K562 (cell line): ENCODE measurements around the gene MAL. TPM values are rescaled to one million over a fixed set of nuclear protein-coding genes. Genes with fewer than 3 reads are reported as not detected.
A peak's percentile ranks its signal among the peaks of the same experiment; 100 is the strongest.

Source experiments
- ATAC-seq: fragments of 200-7000 bp; cut with Tn5 transposase; 3 replicates; pipeline ENCODE4 v1.9.1; 2020; ENCODE audit warnings: moderate library complexity
- BruUV-seq: library from RNA; stranded (reverse); fragments of 400-500 nt; replicated peaks from 2 replicates; lab custom pipeline; 2021; lab: Mats Ljungman, UMichigan
- CTCF ChIA-PET: fragments of 300-600 bp; formaldehyde crosslinking; extraction: SDS; loops from one replicate; lab custom pipeline; 2021; ENCODE audit warnings: low intra/inter-chr PET ratio; lab: Yijun Ruan, JAX
- POLR2A ChIA-PET: fragments of 300-600, 350-650 bp; sonication (Branson Sonifier 250); formaldehyde crosslinking; extraction: SDS; loops from one replicate; lab custom pipeline; 2021; ENCODE audit warnings: antibody characterized with exemption, inconsistent platforms; lab: Yijun Ruan, JAX
- DNase-seq, 4 experiments: peaks; one replicate each; pipeline versions ENCODE4 v3.0.0 to v3.0.0-alpha.2; 2011 to 2018; ENCODE audit warnings: low spot score in 3 of 4, mixed read lengths in 3 of 4; ENCODE audit errors: extremely low read depth in 1 of 4
- FAIRE-seq: peaks from 2 replicates; lab custom pipeline; 2011; peaks lifted over from hg19 to GRCh38; lab: Jason Lieb, UNC
- H2AFZ ChIP-seq: 2 replicates; pipeline ENCODE4 v1.6.0; 2011; ENCODE audit warnings: low read depth, low read length, control low read depth, inconsistent platforms
- H3K27ac ChIP-seq: fragments of 200-600 bp; 3 replicates; pipeline ENCODE4 v1.8.0; 2011; ENCODE audit warnings: low read depth, mild to moderate bottlenecking, control low read depth, inconsistent platforms, low read length, moderate library complexity, mixed read lengths; ENCODE audit errors: extremely low read depth
- H3K27me3 ChIP-seq, 2 experiments: fragments of 300-600 bp in 1 of 2; 2 replicates in 1 of 2; 3 replicates in 1 of 2; pipeline versions ENCODE4 v1.6.0 to v1.8.0; 2011; ENCODE audit warnings: inconsistent platforms in 2 of 2, low read length in 2 of 2, mild to moderate bottlenecking in 1 of 2, mixed read lengths in 1 of 2, moderate library complexity in 1 of 2; ENCODE audit not compliant: control insufficient read depth in 2 of 2, insufficient read depth in 2 of 2
- H3K36me3 ChIP-seq: fragments of 300-600 bp; 3 replicates; pipeline ENCODE4 v1.8.0; 2011; ENCODE audit warnings: mild to moderate bottlenecking, low read length, inconsistent platforms; ENCODE audit not compliant: control insufficient read depth, insufficient read depth
- H3K4me1 ChIP-seq, 2 experiments: fragments of 200-600 bp in 1 of 2; replicated peaks in 1 of 2; 2 replicates in 1 of 2; 3 replicates in 1 of 2; pipeline versions ENCODE4 v1.5.1 to v1.8.0; 2011; ENCODE audit warnings: inconsistent platforms in 2 of 2, low read length in 2 of 2, mild to moderate bottlenecking in 1 of 2, mixed read lengths in 1 of 2, moderate library complexity in 1 of 2; ENCODE audit not compliant: control insufficient read depth in 2 of 2, insufficient read depth in 2 of 2
- H3K4me2 ChIP-seq: 2 replicates; pipeline ENCODE4 v1.6.1; 2011; ENCODE audit warnings: low read length, control low read depth, inconsistent platforms, mixed read lengths; ENCODE audit not compliant: insufficient read depth
- H3K4me3 ChIP-seq: fragments of 200-600 bp; sonication (generic), shearing (Covaris generic); 2 replicates; pipeline ENCODE4 v1.5.1; 2016; ENCODE audit warnings: control low read depth, inconsistent platforms
- H3K79me2 ChIP-seq: fragments of 200-600 bp; 3 replicates; pipeline ENCODE4 v1.8.0; 2011; ENCODE audit warnings: low read length, inconsistent platforms; ENCODE audit not compliant: control insufficient read depth, insufficient read depth
- H3K9ac ChIP-seq, 2 experiments: 2 replicates each; pipeline versions ENCODE4 v1.6.0 to v1.6.1; 2011; ENCODE audit warnings: low read depth in 2 of 2, low read length in 2 of 2, control low read depth in 1 of 2, inconsistent platforms in 1 of 2, mild to moderate bottlenecking in 1 of 2, mixed read lengths in 1 of 2; ENCODE audit not compliant: insufficient read depth in 1 of 2
- H3K9me1 ChIP-seq: one replicate; pipeline ENCODE4 v1.6.0; 2011; ENCODE audit warnings: inconsistent platforms, mild to moderate bottlenecking, low read length, moderate library complexity; ENCODE audit not compliant: control insufficient read depth, insufficient read depth
- H3K9me3 ChIP-seq: replicated peaks from 2 replicates; pipeline ENCODE4 v1.5.1; 2011; ENCODE audit warnings: low read depth, low read length, inconsistent platforms; ENCODE audit not compliant: control insufficient read depth, insufficient read depth
- H4K20me1 ChIP-seq: replicated peaks from 2 replicates; pipeline ENCODE4 v1.6.1; 2011; ENCODE audit warnings: low read length, inconsistent platforms, mixed read lengths; ENCODE audit not compliant: control insufficient read depth, insufficient read depth
- GABPA ChIP-seq: fragments of 200-800 bp; sonication (Bioruptor generic); conservative IDR thresholded peaks from 2 replicates; pipeline ENCODE4 v1.6.1; 2016; ENCODE audit warnings: low read depth, missing genetic modification characterization, missing compliant biosample characterization
- HEY1 ChIP-seq: fragments of 250-450 bp; sonication (Bioruptor Pico); IDR thresholded peaks from 2 replicates; pipeline ENCODE4 v1.5.0; 2020; ENCODE audit warnings: mild to moderate bottlenecking, moderate library complexity, borderline replicate concordance
- HNRNPK ChIP-seq: fragments of 200-400 bp; formaldehyde crosslinking; IDR thresholded peaks from one replicate; pipeline ENCODE4 v1.6.1; 2018; ENCODE audit warnings: mild to moderate bottlenecking, low read depth, low read length; ENCODE audit not compliant: poor library complexity, severe bottlenecking
- MTA2 ChIP-seq: fragments of 450-650 bp; IDR thresholded peaks from 2 replicates; pipeline ENCODE4 v1.6.1; 2016; ENCODE audit warnings: low read depth
- NUFIP1 ChIP-seq: fragments of 450-650 bp; IDR thresholded peaks from 2 replicates; pipeline ENCODE4 v1.6.1; 2018; ENCODE audit not compliant: partially characterized antibody
- RAD21 ChIP-seq, 2 experiments: fragments of 250-450 bp in 1 of 2; fragments of 450-650 bp in 1 of 2; sonication (Bioruptor Pico) in 1 of 2; formaldehyde crosslinking in 1 of 2; IDR thresholded peaks in 1 of 2; conservative IDR thresholded peaks in 1 of 2; 2 replicates each; pipeline versions ENCODE4 v1.4.0 to v1.8.0; 2020 to 2022; ENCODE audit warnings: mild to moderate bottlenecking in 2 of 2, moderate library complexity in 1 of 2
- RBM15 ChIP-seq: fragments of 200-400 bp; formaldehyde crosslinking; IDR thresholded peaks from 2 replicates; pipeline ENCODE4 v1.6.1; 2018; ENCODE audit warnings: mild to moderate bottlenecking, low read length, moderate library complexity; ENCODE audit not compliant: insufficient read depth
- STAT5B ChIP-seq: fragments of 250-450 bp; sonication (Bioruptor Pico); IDR thresholded peaks from 2 replicates; pipeline ENCODE4 v1.8.0; 2021; ENCODE audit warnings: mild to moderate bottlenecking, inconsistent platforms
- TEAD4 ChIP-seq, 2 experiments: sonication (generic) in 1 of 2; formaldehyde crosslinking in 1 of 2; IDR thresholded peaks; 2 replicates each; pipeline versions ENCODE4 v1.6.1 to v1.8.0; 2012 to 2022; ENCODE audit warnings: borderline replicate concordance in 1 of 2, inconsistent platforms in 1 of 2, low read length in 1 of 2, mild to moderate bottlenecking in 1 of 2, missing genetic modification reagents in 1 of 2
- ZMIZ1 ChIP-seq, 2 experiments: fragments of 150-350 bp in 1 of 2; IDR thresholded peaks; 2 replicates each; pipeline ENCODE4 v1.6.1; 2012 to 2016; ENCODE audit warnings: low read depth in 2 of 2, low read length in 2 of 2, mild to moderate bottlenecking in 1 of 2, moderate library complexity in 1 of 2
- ZNF740 ChIP-seq, 3 experiments: fragments of 200-800 bp in 1 of 3; sonication (Bioruptor generic) in 1 of 3; sonication (generic) in 1 of 3; formaldehyde crosslinking in 1 of 3; IDR thresholded peaks; 2 replicates each; pipeline versions ENCODE4 v1.6.1 to v1.8.0; 2016 to 2022; ENCODE audit warnings: mild to moderate bottlenecking in 2 of 3, missing compliant biosample characterization in 2 of 3, missing genetic modification characterization in 2 of 3, missing genetic modification reagents in 1 of 3
- WGBS: fragments of 100-300 bp; shearing (Covaris generic); methylation state at CpG from one replicate; pipeline ENCODE4 v1.1.6; 2016; ENCODE audit warnings: low coverage, mixed read lengths; ENCODE audit not compliant: insufficient coverage; ENCODE audit errors: missing lambda C conversion rate; 5-methylcytosine and 5-hydroxymethylcytosine counted together
- in situ Hi-C: fragments of 300-500 bp; cut with MboI; formaldehyde crosslinking; loops from 4 replicates; pipeline ENCODE4 v1.15.0; 2018; ENCODE audit warnings: inconsistent platforms, mixed read lengths
- intact Hi-C: fragments of 100-400 bp; cut with micrococcal nuclease; formaldehyde crosslinking; loops from 2 replicates; pipeline ENCODE4 v1.14.2; 2022
- polyA plus RNA-seq, 8 experiments: library from polyadenylated mRNA; depleted of rRNA in 4 of 8; stranded (reverse) in 5 of 8; unstranded in 3 of 8; fragments of >200 nt; fragmentation: Nextera tagmentation in 2 of 8; fragmentation: Illumina TruSeq in 1 of 8; extraction: Ambion mirVana in 2 of 8; extraction: Trizol in 1 of 8; gene quantifications; 2 replicates each; pipeline versions ENCODE4 v1.2.1 to v1.2.3, GENCODE V29; 2011 to 2014; ENCODE audit warnings: inconsistent platforms in 1 of 8, missing spikeins in 1 of 8
- total RNA-seq, 7 experiments: library from RNA; depleted of rRNA in 6 of 7; stranded (reverse); fragments of >200 nt in 6 of 7; fragmentation: Illumina TruSeq in 2 of 7; extraction: Trizol in 2 of 7; gene quantifications; 2 replicates each; pipeline versions ENCODE4 v1.2.1 to v1.2.3, GENCODE V29; 2011 to 2021; ENCODE audit warnings: low replicate concordance in 1 of 7
- TF ChIP-seq, protein P1 (sequence below), 2 experiments: fragments of 450-650 bp; conservative IDR thresholded peaks; 2 replicates each; pipeline ENCODE4 v1.6.1; 2017; ENCODE audit warnings: mild to moderate bottlenecking in 2 of 2, moderate library complexity in 2 of 2

The MAL gene
- total and polyA plus RNA-seq, 9 of the 15 experiments (the other 6 are each of a cell fraction or from before 2014, with no cell fraction given) = not detected

DNA sequence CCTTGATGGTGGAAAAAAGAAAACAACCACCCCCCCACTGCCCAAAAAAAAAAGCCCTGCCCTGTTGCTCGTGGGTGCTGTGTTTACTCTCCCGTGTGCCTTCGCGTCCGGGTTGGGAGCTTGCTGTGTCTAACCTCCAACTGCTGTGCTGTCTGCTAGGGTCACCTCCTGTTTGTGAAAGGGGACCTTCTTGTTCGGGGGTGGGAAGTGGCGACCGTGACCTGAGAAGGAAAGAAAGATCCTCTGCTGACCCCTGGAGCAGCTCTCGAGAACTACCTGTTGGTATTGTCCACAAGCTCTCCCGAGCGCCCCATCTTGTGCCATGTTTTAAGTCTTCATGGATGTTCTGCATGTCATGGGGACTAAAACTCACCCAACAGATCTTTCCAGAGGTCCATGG, 28.0 kb downstream of the MAL start:
- H3K9me1 ChIP-seq = no peaks in the 10 kb centered on the region
- H3K27me3 ChIP-seq = peaks cover 9 to 72% of the 10 kb centered on the region in 2 experiments
- no TSS peak for BruUV-seq
- H3K79me2 ChIP-seq = no peaks in the 10 kb centered on the region
- peaks cover 5% of the 10 kb centered on the region; the same call in 1 of the 2 replicates for H4K20me1 ChIP-seq
- peak overlapping the region; percentile 55 for H3K4me2 ChIP-seq
- H3K4me3 ChIP-seq = no peak overlapping the region
- no peaks in the 10 kb centered on the region for H3K4me1 ChIP-seq
- no peaks in the 10 kb centered on the region for H3K36me3 ChIP-seq
- ATAC-seq = peak; percentile 81
- CTCF ChIA-PET = interaction anchor here (0.6 to 0.8 kb wide), 3 partner anchors 14 to 179 kb away, joined by 3 to 4 read pairs (median 3); no protein-coding TSS in a partner anchor
- FAIRE-seq = peak; percentile 60
- in situ Hi-C loops (no loop called here), intact Hi-C loops (loop anchor here (1.0 kb wide), 1 partner anchor 31 kb away; no protein-coding TSS in a partner anchor)
- 1% methylated on average over 11 of the region's 11 CpGs for WGBS
- no peak overlapping the region for H3K9ac ChIP-seq
- H3K9me3 ChIP-seq = no peaks in the 10 kb centered on the region
- peak overlapping the region; percentile 72; the same call in 1 of the 2 replicates for H2AFZ ChIP-seq
- DNase-seq = peak in 2 of 4 experiments; percentile 33 to 43
- no peak overlapping the region for H3K27ac ChIP-seq
- POLR2A ChIA-PET = interaction anchor here (0.8 to 2.4 kb wide), 3 partner anchors 13 to 26 kb away, joined by 3 to 7 read pairs (median 3); no protein-coding TSS in a partner anchor
- TF ChIP-seq RAD21 (CRISPR knock-in tag; conservative IDR thresholded peaks at IDR 0.05 in 1 of 2, IDR thresholded peaks at IDR 0.05 in 1 of 2) (peak; percentile 16 to 50; a peak in 1 of 4 replicates), RBM15 (no peak), HNRNPK (no peak), ZMIZ1 (IDR thresholded peaks at IDR 0.05; ENCODE audit: low read depth in 2 of 2, low read length in 2 of 2) (no peak), STAT5B (CRISPR knock-in tag) (no peak), ZNF740 (CRISPR knock-in tag; IDR thresholded peaks at IDR 0.05) (peak; percentile 66; the same call in 1 of the 2 replicates), ZNF740 (tag; IDR thresholded peaks at IDR 0.05) (no peak), NUFIP1 (no peak), GABPA (tag) (no peak), MTA2 (no peak), HEY1 (CRISPR knock-in tag) (no peak), TEAD4 (IDR thresholded peaks at IDR 0.05; ENCODE audit: low read length) (no peak), TEAD4 (CRISPR knock-in tag; IDR thresholded peaks at IDR 0.05; ENCODE audit: borderline replicate concordance) (no peak)
- TF ChIP-seq, protein P1, sequence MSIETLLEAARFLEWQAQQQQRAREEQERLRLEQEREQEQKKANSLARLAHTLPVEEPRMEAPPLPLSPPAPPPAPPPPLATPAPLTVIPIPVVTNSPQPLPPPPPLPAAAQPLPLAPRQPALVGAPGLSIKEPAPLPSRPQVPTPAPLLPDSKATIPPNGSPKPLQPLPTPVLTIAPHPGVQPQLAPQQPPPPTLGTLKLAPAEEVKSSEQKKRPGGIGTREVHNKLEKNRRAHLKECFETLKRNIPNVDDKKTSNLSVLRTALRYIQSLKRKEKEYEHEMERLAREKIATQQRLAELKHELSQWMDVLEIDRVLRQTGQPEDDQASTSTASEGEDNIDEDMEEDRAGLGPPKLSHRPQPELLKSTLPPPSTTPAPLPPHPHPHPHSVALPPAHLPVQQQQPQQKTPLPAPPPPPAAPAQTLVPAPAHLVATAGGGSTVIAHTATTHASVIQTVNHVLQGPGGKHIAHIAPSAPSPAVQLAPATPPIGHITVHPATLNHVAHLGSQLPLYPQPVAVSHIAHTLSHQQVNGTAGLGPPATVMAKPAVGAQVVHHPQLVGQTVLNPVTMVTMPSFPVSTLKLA (conservative IDR thresholded peaks at IDR 0.05) = no peak
